HG03135 (cell line): ENCODE data around the gene JAGN1.
"Not testable (repeated sequence)": the region's sequence is repeated elsewhere in the genome, so short reads cannot be mapped to it uniquely, and the experiment has no call there.

Source experiments
- ATAC-seq: cut with Tn5 transposase; IDR thresholded peaks from one replicate; pipeline ENCODE4 v1.9.1; 2021; ENCODE audit warnings: mild to moderate bottlenecking, moderate library complexity; ENCODE audit not compliant: unreplicated experiment

JAGN1 gene

DNA sequence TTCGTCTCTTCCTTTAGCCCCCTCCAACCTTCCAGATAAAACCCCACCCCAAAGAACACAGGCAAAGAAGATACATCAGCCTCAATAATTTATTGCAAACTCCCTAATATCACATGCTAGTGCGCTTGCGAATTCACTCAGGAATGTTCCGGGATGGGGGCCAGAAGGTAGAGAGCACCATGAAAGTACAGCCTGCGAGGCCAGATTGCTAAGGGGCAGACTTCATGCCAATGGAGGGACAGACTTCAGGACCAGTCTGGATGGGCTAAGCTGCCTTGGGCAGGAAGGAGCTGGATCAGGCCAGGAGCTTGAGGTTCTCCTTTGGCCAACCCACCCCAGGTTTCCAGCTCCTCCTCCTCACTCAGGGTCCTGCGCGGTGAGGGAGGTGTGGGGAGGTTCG is 23.8 kb upstream of the JAGN1 start:
- ATAC-seq, result no peak

- no peak for ATAC-seq
Measured at GRCh38 chr3:9867106-9867505, 23.3 kb upstream of the JAGN1 start.

GRCh38 chr3:9869955-9870354 is 20.5 kb upstream of the JAGN1 start:
- ATAC-seq, result no peak

- ATAC-seq, result no peak
Measured at GRCh38 chr3:9870978-9871377, 19.4 kb upstream of the JAGN1 start.

GRCh38 chr3:9872067-9872466 is 18.3 kb upstream of the JAGN1 start:
- ATAC-seq, result not testable (repeated sequence)

DNA sequence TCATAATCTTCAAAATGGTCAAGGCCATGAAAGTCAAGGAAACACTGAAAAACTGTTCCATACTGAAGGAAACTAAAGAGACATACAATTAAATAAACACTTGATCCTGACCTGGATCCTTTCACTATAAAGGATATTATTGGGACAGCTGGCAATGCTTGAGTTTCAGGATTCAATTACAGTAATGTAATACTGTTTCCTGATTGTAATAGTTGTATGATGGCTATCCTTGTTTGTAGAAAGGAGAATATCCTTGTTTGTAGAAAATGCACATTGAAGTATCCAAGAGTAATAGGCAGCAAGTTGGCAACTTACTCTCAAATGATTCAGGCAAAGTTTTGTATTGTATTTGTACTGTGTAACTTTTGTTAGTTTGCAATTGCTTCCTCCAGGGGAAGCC is 15.0 kb upstream of the JAGN1 start:
- no peak for ATAC-seq

DNA sequence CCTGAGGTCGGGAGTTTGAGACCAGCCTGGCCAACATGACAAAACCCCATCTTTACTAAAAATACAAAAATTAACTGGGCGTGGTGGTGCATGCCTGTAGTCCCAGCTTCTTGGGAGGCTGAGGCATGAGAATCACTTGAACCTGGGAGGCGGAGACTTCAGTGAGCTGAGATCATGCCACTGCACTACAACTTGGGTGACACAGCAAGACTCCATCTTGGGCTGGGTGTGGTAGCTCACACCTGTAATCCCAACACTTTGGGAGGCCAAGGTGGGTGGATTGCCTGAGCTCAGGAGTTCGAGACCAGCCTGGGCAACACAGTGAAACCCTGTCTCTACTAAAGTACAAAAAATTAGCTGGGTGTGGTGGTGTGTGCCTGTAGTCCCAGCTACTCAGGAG is 14.2 kb upstream of the JAGN1 start:
- ATAC-seq, result not testable (repeated sequence)

- no peak for ATAC-seq
Measured at GRCh38 chr3:9876991-9877390, 13.4 kb upstream of the JAGN1 start.

DNA sequence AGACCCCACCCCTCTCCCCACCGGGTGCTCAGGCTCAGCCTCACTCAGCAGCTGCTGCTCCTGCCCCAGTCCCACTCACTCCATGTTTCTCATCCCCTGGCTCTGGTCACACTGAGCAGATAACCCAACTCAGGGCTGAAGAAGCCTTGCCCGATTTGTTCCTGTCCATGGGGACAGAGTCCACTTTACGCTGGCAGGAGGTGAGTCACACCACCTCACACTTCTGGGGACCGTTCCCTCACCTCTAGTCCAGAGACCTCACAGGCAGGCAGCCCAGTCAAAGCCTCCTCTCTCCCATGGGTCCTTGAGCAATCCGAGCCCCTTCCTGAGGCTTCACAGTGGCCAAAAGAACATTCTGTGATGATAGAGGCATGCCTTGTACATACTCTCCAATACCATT is 11.7 kb upstream of the JAGN1 start:
- no peak for ATAC-seq

GRCh38 chr3:9879830-9880549 is 10.4 kb upstream of the JAGN1 start, which contains the start of gene CIDEC:
CIDEC (minus strand) TSS chr3:9880253; CDS start chr3:9878486, 1,767 bp downstream.
- ATAC-seq, result no peak

- no peak for ATAC-seq
Measured at GRCh38 chr3:9881441-9881840, 9.0 kb upstream of the JAGN1 start.

DNA sequence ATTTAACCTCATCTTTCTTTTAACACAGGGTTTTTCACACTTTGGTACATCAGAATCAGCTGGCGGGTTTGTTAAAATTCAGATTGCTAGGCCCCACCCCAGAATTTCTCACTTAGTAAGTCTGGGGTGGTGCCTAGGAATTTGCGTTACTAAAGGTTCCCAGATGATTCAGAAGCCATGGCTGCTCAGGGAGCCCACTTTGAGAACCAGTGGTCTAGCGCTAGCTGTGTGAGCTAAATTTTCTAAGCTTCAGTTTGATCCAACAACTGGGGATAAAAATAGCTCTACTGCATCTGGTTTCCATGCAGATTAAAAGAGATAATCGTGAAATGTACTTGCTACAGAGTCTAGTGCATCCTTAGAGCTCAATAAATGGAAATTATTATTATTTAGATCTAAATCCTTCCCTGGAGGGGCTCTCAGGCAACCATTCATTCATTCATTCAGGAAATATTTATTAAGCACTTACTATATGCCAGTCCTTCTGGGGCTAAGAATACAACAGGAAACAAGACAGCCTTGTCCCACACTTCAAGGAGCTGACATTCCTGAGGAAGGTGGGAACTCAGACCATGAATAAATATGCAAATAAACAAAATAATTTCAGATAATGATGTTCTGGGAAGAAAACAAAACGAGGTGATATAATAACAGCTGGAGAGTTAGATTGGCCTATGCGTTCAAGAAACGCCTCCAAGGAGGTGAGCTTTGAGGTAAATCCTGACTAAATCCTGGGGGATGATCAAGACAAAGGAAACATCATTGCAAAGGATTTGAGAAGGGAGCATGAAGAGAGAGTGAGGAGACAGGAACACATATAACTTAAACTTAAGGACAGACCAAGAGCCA is 6.5 kb upstream of the JAGN1 start:
- ATAC-seq, result no peak

- no peak for ATAC-seq
Measured at GRCh38 chr3:9884555-9885165, 5.8 kb upstream of the JAGN1 start.

DNA sequence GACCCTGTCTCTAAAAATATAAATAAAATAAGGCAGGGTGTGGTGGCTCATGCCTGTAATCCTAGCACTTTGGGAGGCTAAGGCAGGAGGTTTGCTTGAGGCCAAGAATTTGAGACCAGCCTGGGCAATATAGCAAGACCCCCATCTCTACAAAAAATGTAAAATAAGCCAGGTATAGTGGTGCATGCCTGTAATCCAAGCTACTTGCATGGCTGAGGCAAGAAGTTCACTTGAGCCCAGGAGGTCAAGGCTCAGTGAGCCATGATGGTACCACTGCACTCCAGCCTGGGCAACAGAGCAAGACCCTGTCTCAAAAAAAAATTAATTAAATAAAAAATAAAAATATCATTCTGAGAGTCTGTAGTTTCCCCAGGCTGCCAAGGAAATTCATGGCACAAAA is 4.1 kb upstream of the JAGN1 start:
- no peak for ATAC-seq

- ATAC-seq, result no peak
Measured at GRCh38 chr3:9887480-9887879, 2.9 kb upstream of the JAGN1 start.

- ATAC-seq, result no peak
Measured at GRCh38 chr3:9888540-9888939, 1.9 kb upstream of the JAGN1 start.

GRCh38 chr3:9889405-9889804 is 1.0 kb upstream of the JAGN1 start:
- no peak for ATAC-seq

DNA sequence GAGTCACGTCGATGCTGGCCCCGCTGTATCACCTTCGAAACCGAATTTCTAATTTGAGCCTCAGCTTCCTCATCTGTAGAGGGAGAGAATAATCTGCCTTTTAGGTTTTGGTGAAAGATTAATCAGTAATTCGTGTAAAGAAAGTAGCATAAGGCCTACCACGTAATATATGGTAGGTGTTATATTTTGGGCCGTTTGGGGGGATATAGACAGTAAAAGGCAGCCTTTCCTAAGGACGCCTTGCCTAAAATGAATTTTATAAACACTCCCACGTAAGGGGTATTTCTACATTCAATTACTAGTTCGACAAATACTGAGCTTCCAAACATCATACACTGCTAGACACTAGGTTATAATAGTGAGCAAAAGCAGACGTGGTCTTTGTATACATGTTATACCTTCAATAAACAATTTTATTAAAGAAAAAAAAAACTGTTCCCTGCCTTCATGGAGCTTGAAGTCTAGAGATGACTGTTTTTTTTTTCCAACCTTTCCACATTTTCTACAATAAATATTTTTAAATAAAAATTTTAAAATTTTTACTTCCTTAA is 737 bp downstream of the JAGN1 start:
- no peak for ATAC-seq

- ATAC-seq, result no peak
Measured at GRCh38 chr3:9893739-9894138, 3.3 kb downstream of the JAGN1 start.

DNA sequence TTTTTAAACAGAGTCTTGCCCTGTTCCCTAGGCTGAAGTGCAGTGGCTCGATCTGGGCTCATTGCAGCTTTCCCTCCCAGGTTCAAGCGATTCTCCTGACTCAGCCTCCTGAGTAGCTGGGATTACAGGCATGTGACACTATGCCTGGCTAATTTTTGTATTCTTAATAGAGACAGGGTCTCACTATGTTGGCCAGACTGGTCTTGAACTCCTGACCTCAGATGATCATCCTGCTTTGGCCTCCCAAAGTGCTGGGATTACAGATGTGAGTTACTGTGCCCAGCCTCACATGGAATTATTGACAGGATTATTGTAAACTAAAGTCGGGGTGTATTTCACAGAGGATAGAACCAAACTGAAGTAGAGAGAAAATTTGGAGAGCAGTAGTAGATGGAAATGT is 5.3 kb downstream of the JAGN1 start:
- not testable (repeated sequence) for ATAC-seq

GRCh38 chr3:9896755-9897407 is 6.5 kb downstream of the JAGN1 start:
- not testable (repeated sequence) for ATAC-seq
